RWPE1 (cell line): Measurements from ENCODE around the gene IL12B.
A peak's percentile ranks its signal among the peaks of the same experiment; 100 is the strongest.
"Not testable (repeated sequence)": the region's sequence is repeated elsewhere in the genome, so short reads cannot be mapped to it uniquely, and the experiment has no call there.

ENCODE experiments used
- CTCF ChIA-PET: fragments of 350-600 bp; sonication (Branson Sonifier 250); formaldehyde crosslinking; extraction: SDS; loops from one replicate; lab custom pipeline; 2021; lab: Yijun Ruan, JAX
- POLR2A ChIA-PET: fragments of 400-600 bp; formaldehyde crosslinking; extraction: SDS; loops from one replicate; lab custom pipeline; 2020; ENCODE audit warnings: antibody characterized with exemption; ENCODE audit not compliant: low non-redundant PET; lab: Yijun Ruan, JAX
- DNase-seq: peaks from one replicate; pipeline ENCODE4 v3.0.0; 2012; ENCODE audit warnings: low spot score
- H3K27ac ChIP-seq: fragments of 450-650 bp; 2 replicates; pipeline ENCODE4 v1.5.1; 2017
- CTCF ChIP-seq: fragments of 450-650 bp; conservative IDR thresholded peaks from 2 replicates; pipeline ENCODE4 v1.5.1; 2017; ENCODE audit warnings: low read depth, mild to moderate bottlenecking

Gene IL12B

GRCh38 chr5:159304961-159305595, 25.2 kb downstream of the IL12B start:
- TF ChIP-seq CTCF, result no peak
- H3K27ac ChIP-seq, result no peak overlapping the region
- ChIA-PET POLR2A (no interaction called here), CTCF (interaction anchor here (1.8 kb wide), 1 partner anchor 11 kb away, joined by 11 read pairs; no protein-coding TSS in a partner anchor)
- peak; percentile 18 for DNase-seq

- no peak for TF ChIP-seq CTCF
- POLR2A ChIA-PET, result no interaction called here
- DNase-seq, result no peak
- CTCF ChIA-PET, result no interaction called here
- no peak overlapping the region for H3K27ac ChIP-seq
Observed at GRCh38 chr5:159303286-159303685, 27.0 kb downstream of the IL12B start.

GRCh38 chr5:159301929-159302860, 28.1 kb downstream of the IL12B start:
- DNase-seq, POLR2A ChIA-PET, H3K27ac ChIP-seq: not testable (repeated sequence)
- CTCF ChIA-PET, result interaction anchor here (0.7 kb wide), 1 partner anchor 95 kb away, joined by 4 read pairs; no protein-coding TSS in a partner anchor

- CTCF ChIA-PET, result interaction anchor here (0.7 kb wide), 1 partner anchor 95 kb away, joined by 4 read pairs; no protein-coding TSS in a partner anchor
- no peak for DNase-seq
- POLR2A ChIA-PET, result no interaction called here
- TF ChIP-seq CTCF, result no peak
- no peak overlapping the region for H3K27ac ChIP-seq
Observed at GRCh38 chr5:159301466-159301865, 28.8 kb downstream of the IL12B start.

- CTCF ChIA-PET, result interaction anchor here (0.6 to 1.5 kb wide), 2 partner anchors 685 to 1529 kb away, joined by 3 to 4 read pairs; no protein-coding TSS in a partner anchor
- POLR2A ChIA-PET, DNase-seq, H3K27ac ChIP-seq: not testable (repeated sequence)
Observed at GRCh38 chr5:159297300-159297699, 33.0 kb downstream of the IL12B start.

- H3K27ac ChIP-seq, result no peak overlapping the region
- ChIA-PET CTCF (interaction anchor here (0.5 to 0.6 kb wide), 3 partner anchors 37 to 503 kb away, joined by 3 to 7 read pairs (median 4); no protein-coding TSS in a partner anchor), POLR2A (no interaction called here)
- TF ChIP-seq CTCF, result no peak
- no peak for DNase-seq
Observed at GRCh38 chr5:159294921-159295320, 35.4 kb downstream of the IL12B start.

- peak; percentile 22 for DNase-seq
- ChIA-PET CTCF (interaction anchor here (1.1 to 1.8 kb wide), 3 partner anchors 27 to 626 kb away, joined by 3 to 5 read pairs (median 4); partner anchors contain the start of gene ADRA1B), POLR2A (no interaction called here)
- no peak overlapping the region for H3K27ac ChIP-seq
- TF ChIP-seq CTCF, result no peak
Observed at GRCh38 chr5:159290741-159291140, 39.5 kb downstream of the IL12B start.
